GM23338 (cell line): ENCODE results near the gene USH1C.

ENCODE experiments used
- EZH2 ChIP-seq: fragments of 200-600 bp; sonication (generic); IDR thresholded peaks from one replicate; pipeline ENCODE4 v1.8.0; 2017; ENCODE audit warnings: antibody characterized with exemption, mild to moderate bottlenecking, low read depth; ENCODE audit not compliant: unreplicated experiment
- EZH2phosphoT487 ChIP-seq: fragments of 200-600 bp; sonication (generic); IDR thresholded peaks from one replicate; pipeline ENCODE4 v1.8.1; 2018; ENCODE audit warnings: antibody characterized with exemption; ENCODE audit not compliant: unreplicated experiment
- POLR2AphosphoS5 ChIP-seq: IDR thresholded peaks from 2 replicates; pipeline ENCODE4 v1.6.1; 2016; ENCODE audit warnings: antibody characterized with exemption, low read depth
- TF ChIP-seq, protein P1 (sequence below), 2 experiments: fragments of 200-600 bp in 1 of 2; sonication (generic) in 1 of 2; conservative IDR thresholded peaks; 2 replicates each; pipeline versions ENCODE4 v1.5.1 to v1.6.1; 2016 to 2017; ENCODE audit warnings: antibody characterized with exemption in 2 of 2, low read depth in 2 of 2, mild to moderate bottlenecking in 2 of 2, moderate library complexity in 1 of 2

DNA sequence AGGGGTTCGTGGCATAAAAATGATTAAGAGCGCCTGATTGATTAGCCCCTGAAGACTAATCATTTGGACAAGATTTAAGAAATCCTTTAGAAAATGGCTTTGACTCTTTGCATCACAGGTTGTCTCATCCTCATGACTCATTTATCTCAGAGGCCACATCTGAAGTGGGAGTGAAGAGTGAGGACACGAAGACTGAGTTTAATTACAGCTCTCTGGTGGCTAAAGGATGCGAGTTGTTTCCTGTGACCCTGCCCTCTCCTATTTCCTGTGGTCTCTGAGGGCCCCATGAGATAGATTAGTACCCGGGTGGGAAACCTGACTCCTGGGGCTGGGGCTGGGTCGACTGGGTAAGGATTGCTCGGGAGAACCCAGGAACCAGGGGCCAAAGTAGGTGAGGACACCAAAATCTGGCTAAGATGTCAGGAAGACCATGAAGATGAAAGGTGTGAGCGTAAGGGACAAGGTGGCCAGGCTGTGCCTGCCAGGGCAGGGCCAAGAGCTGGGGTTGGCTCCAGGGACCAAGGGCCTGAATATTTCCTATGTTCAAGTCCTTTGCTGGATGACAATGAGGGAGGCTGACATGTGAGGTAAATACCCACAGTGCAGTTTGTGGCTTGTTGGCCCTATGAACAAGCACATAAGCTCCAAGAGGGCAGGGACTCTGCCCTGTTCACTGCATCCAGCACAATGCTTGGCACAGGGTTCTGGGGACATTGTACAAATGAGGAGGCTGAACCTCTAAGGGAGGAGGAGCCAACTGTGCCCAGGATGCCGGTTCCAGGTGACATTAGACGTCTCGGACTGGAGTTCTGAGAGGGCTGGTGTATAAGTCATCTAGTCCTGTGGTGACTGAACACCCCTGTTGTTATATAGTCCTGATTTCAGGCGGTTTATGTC lies 6.5 kb upstream of the USH1C start:
- TF ChIP-seq, protein P1, sequence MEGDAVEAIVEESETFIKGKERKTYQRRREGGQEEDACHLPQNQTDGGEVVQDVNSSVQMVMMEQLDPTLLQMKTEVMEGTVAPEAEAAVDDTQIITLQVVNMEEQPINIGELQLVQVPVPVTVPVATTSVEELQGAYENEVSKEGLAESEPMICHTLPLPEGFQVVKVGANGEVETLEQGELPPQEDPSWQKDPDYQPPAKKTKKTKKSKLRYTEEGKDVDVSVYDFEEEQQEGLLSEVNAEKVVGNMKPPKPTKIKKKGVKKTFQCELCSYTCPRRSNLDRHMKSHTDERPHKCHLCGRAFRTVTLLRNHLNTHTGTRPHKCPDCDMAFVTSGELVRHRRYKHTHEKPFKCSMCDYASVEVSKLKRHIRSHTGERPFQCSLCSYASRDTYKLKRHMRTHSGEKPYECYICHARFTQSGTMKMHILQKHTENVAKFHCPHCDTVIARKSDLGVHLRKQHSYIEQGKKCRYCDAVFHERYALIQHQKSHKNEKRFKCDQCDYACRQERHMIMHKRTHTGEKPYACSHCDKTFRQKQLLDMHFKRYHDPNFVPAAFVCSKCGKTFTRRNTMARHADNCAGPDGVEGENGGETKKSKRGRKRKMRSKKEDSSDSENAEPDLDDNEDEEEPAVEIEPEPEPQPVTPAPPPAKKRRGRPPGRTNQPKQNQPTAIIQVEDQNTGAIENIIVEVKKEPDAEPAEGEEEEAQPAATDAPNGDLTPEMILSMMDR (conservative IDR thresholded peaks at IDR 0.05; ENCODE audit: low read depth in 2 of 2) = no peak
- no peak for TF ChIP-seq EZH2
- no peak for TF ChIP-seq EZH2phosphoT487
- no peak for TF ChIP-seq POLR2AphosphoS5
